Common myeloid progenitor, CD34-positive (primary cell): ENCODE data around the gene CAMTA1.

Experiments
- CTCF ChIA-PET: fragments of 350-600 bp; sonication (Branson Sonifier 250); formaldehyde crosslinking; loops from one replicate; lab custom pipeline; 2021; ENCODE audit warnings: antibody characterized with exemption; lab: Charles Lee
- POLR2A ChIA-PET: fragments of 350-600 bp; sonication (Branson Sonifier 250); formaldehyde crosslinking; loops from one replicate; lab custom pipeline; 2021; ENCODE audit warnings: antibody characterized with exemption; lab: Charles Lee
- DNase-seq, 3 donors: peaks; one replicate each; pipeline versions ENCODE4 v3.0.0 to v3.0.0-alpha.2; 2013
- H3K27ac ChIP-seq, 2 experiments: 1 replicate in 1 of 2; 2 replicates in 1 of 2; pipeline ENCODE4 v1.7.0; 2013; ENCODE audit warnings: inconsistent platforms in 2 of 2, low read length in 2 of 2, mild to moderate bottlenecking in 2 of 2, low read depth in 1 of 2, moderate library complexity in 1 of 2; ENCODE audit not compliant: severe bottlenecking in 2 of 2, insufficient read depth in 1 of 2, poor library complexity in 1 of 2
- H3K27me3 ChIP-seq, 5 experiments: replicated peaks in 2 of 5; 1 replicate in 3 of 5; 2 replicates in 2 of 5; pipeline versions ENCODE4 v1.6.1 to v1.7.0; 2013; ENCODE audit warnings: low read length in 4 of 5, mild to moderate bottlenecking in 2 of 5, moderate library complexity in 2 of 5, inconsistent platforms in 1 of 5; ENCODE audit not compliant: insufficient read depth in 5 of 5, control insufficient read depth in 4 of 5
- H3K36me3 ChIP-seq, 4 experiments: 1 replicate in 2 of 4; 2 replicates in 2 of 4; pipeline versions ENCODE4 v1.6.1 to v1.7.0; 2013; ENCODE audit warnings: low read length in 3 of 4, control low read depth in 1 of 4, mild to moderate bottlenecking in 1 of 4; ENCODE audit not compliant: control insufficient read depth in 4 of 4, insufficient read depth in 4 of 4
- H3K4me1 ChIP-seq, 4 experiments: 1 replicate in 3 of 4; 2 replicates in 1 of 4; pipeline versions ENCODE4 v1.6.1 to v1.7.1; 2013; ENCODE audit warnings: low read length in 3 of 4, mild to moderate bottlenecking in 3 of 4, control low read depth in 1 of 4, inconsistent platforms in 1 of 4, moderate library complexity in 1 of 4; ENCODE audit not compliant: control insufficient read depth in 4 of 4, insufficient read depth in 4 of 4; ENCODE audit errors: control extremely low read depth in 1 of 4
- H3K4me3 ChIP-seq, 7 experiments: 1 replicate in 4 of 7; 2 replicates in 3 of 7; pipeline versions ENCODE4 v1.5.1 to v1.7.0; 2013; ENCODE audit warnings: mild to moderate bottlenecking in 7 of 7, low read length in 6 of 7, moderate library complexity in 6 of 7, inconsistent platforms in 2 of 7, low read depth in 2 of 7, control low read depth in 1 of 7; ENCODE audit not compliant: insufficient read depth in 4 of 7, control insufficient read depth in 1 of 7; ENCODE audit errors: extremely low read depth in 1 of 7
- H3K9me3 ChIP-seq, 5 experiments: 1 replicate in 4 of 5; 2 replicates in 1 of 5; pipeline versions ENCODE4 v1.6.1 to v1.7.1; 2013; ENCODE audit warnings: low read length in 4 of 5, mild to moderate bottlenecking in 2 of 5, inconsistent platforms in 1 of 5, low read depth in 1 of 5, moderate library complexity in 1 of 5; ENCODE audit not compliant: control insufficient read depth in 4 of 5, insufficient read depth in 2 of 5; ENCODE audit errors: control extremely low read depth in 1 of 5
- WGBS: methylation state at CpG from one replicate; pipeline ENCODE4 v1.1.5; 2013; ENCODE audit not compliant: insufficient coverage; 5-methylcytosine and 5-hydroxymethylcytosine counted together

The CAMTA1 gene

DNA sequence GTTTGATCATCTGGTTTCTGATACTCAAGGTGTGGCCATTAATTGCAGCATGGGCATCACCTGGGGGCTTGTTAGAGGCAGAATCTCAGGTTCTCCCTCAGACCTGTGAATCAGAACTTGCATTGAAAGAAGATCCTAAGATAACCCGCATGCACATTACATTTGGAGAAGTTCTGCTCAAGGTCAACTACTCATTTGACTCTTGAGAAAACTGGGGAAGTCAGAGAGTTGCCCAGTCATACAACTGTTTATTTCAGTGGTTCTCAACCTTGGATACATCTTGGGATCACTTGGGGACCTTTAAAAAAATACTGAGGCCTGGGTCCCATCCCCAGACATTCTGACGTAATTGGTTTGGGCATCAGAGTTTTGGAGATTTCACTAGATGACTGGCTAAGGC lies 30.5 kb downstream of the CAMTA1 start:
- Histone ChIP-seq H3K27me3 (no peaks in the 10 kb centered on the region), H3K27ac (no peak overlapping the region), H3K4me3 (no peak overlapping the region), H3K9me3 (no peaks in the 10 kb centered on the region), H3K36me3 (peaks cover 0 to 3% (median 0%) of the 10 kb centered on the region in 4 experiments), H3K4me1 (peaks cover 0 to 29% (median 3%) of the 10 kb centered on the region in 4 experiments)
- whole genome bisulfite sequencing: 94% methylated on average over 2 of the region's 2 CpGs
- DNase-seq: peak in 1 of 3 donors; percentile 15
- CTCF ChIA-PET: no interaction called here
- POLR2A ChIA-PET: no interaction called here

DNA sequence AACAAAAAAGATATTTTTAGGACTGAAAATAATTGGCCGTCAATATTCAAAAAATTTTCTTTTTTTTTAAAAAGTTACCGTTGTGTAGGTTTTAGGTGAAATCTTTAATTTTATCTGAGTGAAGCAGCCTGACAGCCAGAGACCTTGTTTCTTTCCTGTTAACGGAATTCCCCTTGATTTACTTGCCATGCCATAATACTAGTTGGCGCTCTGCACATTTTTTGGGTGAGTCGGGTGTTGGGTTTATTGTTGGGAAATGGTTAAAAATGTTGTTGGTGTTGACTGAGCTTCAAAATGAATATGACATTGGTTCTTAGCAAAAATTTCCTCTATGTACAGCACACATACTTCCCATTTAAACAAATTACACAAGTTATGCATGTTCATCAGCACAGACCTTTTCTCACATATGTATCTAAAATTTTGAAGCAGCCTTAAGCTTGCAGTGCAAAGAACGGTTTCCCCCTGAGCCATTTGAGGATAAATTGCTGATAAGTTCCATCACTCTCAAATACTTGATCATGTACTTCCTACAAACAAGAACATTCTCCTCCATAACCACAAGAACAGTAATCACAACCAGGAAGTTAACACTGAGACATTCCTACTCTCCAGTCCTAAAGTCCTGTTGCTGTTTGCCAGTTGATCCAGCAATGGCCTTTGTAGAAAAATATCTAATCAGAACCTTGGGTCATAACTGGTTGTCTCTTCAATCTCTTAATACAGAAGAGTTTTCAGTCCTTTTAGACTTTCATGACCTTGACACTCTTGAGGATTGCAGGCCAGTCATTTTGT lies 34.2 kb downstream of the CAMTA1 start:
- ChIA-PET POLR2A (no interaction called here), CTCF (interaction anchor here (1.2 kb wide), 1 partner anchor 12 kb away, joined by 3 read pairs; no protein-coding TSS in a partner anchor)
- DNase-seq: peak in 2 of 3 donors; percentile 61 to 70
- Histone ChIP-seq H3K36me3 (no peaks in the 10 kb centered on the region), H3K27me3 (no peaks in the 10 kb centered on the region), H3K4me3 (peak overlapping the region in 1 of 7 experiments; percentile 4), H3K4me1 (peaks cover 0 to 29% (median 3%) of the 10 kb centered on the region in 4 experiments), H3K27ac (no peak overlapping the region), H3K9me3 (no peaks in the 10 kb centered on the region)
- 8% methylated on average over 2 of the region's 6 CpGs for WGBS

DNA sequence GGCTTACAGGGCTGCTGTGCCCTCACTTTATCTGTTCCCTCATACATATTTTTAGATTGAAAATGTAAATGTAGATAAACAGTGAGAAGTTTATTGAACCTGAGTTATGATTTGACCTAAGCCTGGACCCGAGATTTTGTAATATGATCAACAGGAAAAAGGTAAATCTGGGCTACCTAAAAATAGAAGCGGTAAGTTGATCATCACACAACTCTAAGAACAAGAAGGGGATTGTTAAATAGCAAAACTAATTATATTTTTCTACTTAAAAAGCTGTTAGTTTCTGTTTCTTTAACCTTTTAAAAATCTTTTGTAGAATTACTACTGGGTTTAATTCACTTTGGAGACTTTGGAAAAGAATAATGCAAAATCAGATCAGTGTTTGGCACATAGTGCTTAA lies 35.6 kb downstream of the CAMTA1 start:
- ChIA-PET POLR2A (interaction anchor here (0.6 to 0.7 kb wide), 2 partner anchors 20 to 146 kb away, joined by 3 to 6 read pairs; no protein-coding TSS in a partner anchor), CTCF (interaction anchor here (1.2 to 1.3 kb wide), 2 partner anchors 12 to 389 kb away, joined by 3 read pairs; no protein-coding TSS in a partner anchor)
- Histone ChIP-seq H3K36me3 (peaks cover 0 to 9% (median 2%) of the 10 kb centered on the region in 4 experiments), H3K27me3 (no peaks in the 10 kb centered on the region), H3K4me1 (peaks cover 0 to 29% (median 3%) of the 10 kb centered on the region in 4 experiments), H3K4me3 (no peak overlapping the region), H3K9me3 (no peaks in the 10 kb centered on the region), H3K27ac (no peak overlapping the region)
- no peak for DNase-seq
- WGBS: no CpG with 5 or more reads among the region's 2 CpGs

DNA sequence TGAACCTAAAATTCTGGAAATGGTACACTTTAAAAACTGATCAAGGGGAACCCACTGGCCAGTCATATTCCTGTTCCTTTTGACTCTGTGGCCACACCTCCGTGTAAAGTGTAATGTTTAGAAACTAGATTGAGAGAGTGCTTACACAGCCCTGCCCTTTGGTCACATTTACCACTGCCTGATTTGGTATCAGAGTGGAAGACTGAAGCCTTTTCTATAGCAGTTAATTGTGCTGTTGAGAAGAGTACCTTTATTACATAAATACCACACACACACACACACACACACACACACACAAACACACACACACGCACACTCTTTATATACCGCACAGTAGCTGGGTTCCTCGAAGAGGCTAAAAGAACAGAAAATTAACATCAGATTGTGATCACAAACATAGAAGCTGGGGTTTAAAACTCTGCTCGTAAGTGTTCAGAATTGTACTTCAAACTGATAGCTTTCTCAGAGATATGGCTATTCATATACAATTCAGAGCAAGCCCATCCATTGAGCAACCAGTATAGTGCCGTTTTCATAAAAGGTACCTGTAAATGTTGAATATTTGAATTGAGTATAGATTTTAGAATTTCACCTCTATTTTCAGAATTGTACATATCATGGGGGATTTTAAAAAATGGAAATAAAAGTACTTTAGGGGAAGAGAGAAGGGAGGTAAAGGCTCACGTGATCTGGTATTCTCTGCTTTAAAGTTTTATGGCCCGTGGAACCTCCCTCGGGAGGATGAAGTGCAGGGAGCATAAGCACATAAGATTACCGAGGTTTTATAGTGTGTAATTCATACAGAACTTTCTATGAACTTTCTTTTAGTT lies 37.5 kb downstream of the CAMTA1 start:
- H3K4me3 ChIP-seq: no peak overlapping the region
- WGBS: 100% methylated on average over 2 of the region's 10 CpGs
- H3K27me3 ChIP-seq: no peaks in the 10 kb centered on the region
- H3K9me3 ChIP-seq: no peaks in the 10 kb centered on the region
- no peak overlapping the region for H3K27ac ChIP-seq
- H3K36me3 ChIP-seq: peaks cover 0 to 15% (median 7%) of the 10 kb centered on the region in 4 experiments
- no peak for DNase-seq
- ChIA-PET CTCF (no interaction called here), POLR2A (no interaction called here)
- peaks cover 0 to 22% (median 3%) of the 10 kb centered on the region in 4 experiments for H3K4me1 ChIP-seq

DNA sequence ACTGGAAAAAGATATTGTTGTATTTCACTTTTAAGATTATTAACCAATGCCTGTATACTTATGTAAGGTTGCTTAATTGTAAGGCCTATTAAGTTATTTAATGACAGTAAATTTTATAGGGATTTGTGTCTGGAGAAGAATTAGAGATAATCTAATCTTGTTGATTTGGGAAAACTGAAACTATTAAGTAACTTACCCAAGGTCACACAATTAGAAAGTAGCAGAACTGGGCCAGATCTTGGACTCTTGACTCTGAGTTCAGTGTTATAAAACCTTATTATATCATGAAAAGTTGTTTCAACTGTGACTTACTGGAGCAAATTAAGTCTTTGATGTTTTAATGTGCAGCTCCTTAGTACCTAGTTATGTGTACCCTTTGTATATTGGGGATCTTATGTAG lies 38.5 kb downstream of the CAMTA1 start:
- ChIA-PET CTCF (no interaction called here), POLR2A (no interaction called here)
- Histone ChIP-seq H3K9me3 (no peaks in the 10 kb centered on the region), H3K36me3 (peaks cover 0 to 15% (median 7%) of the 10 kb centered on the region in 4 experiments), H3K27ac (no peak overlapping the region), H3K4me3 (no peak overlapping the region), H3K4me1 (peaks cover 0 to 16% (median 3%) of the 10 kb centered on the region in 4 experiments), H3K27me3 (no peaks in the 10 kb centered on the region)
- no peak for DNase-seq

DNA sequence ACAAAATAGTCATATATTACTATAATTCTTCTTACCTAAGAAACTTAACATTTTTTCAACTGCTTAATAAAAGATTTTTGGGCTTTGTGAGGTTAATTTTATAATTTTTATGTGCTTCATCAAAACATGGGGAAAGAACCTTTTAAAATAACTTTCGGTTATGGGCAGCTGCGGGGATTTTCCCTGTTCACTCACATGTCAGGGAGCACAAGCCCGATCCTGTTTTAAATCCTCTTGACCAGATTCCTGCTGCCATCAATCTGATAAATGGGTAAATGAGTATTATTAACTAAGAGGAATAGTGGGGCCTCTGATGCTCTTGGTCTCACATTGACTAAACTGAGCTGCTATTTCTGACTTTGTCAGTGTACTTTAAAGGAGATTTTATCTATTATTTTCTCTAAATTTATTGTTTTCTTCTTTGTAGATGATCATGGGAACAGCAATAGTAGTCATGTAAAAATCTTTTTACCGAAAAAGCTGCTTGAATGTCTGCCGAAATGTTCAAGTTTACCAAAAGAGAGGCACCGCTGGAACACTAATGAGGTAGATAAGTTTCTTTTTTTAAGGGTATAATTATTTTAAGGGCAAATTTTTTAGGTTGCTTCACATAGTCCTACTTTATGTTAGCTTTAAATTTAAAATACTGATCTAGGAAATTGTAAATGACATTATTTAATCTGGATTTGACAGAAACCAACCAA lies 39.6 kb downstream of the CAMTA1 start:
- H3K4me3 ChIP-seq: no peak overlapping the region
- ChIA-PET POLR2A (no interaction called here), CTCF (interaction anchor here (0.6 kb wide), 1 partner anchor 22 kb away, joined by 3 read pairs; no protein-coding TSS in a partner anchor)
- no peak overlapping the region for H3K27ac ChIP-seq
- peaks cover 0 to 6% (median under 1%) of the 10 kb centered on the region in 4 experiments for H3K4me1 ChIP-seq
- H3K9me3 ChIP-seq: no peaks in the 10 kb centered on the region
- no peaks in the 10 kb centered on the region for H3K27me3 ChIP-seq
- DNase-seq: no peak
- peaks cover 0 to 20% (median 10%) of the 10 kb centered on the region in 4 experiments for H3K36me3 ChIP-seq
- no CpG with 5 or more reads among the region's 6 CpGs for WGBS
